ENCODE results near the gene POU3F4. TPM values are rescaled to one million over a fixed set of nuclear protein-coding genes. Genes with fewer than 3 reads are reported as not detected.

The POU3F4 gene
- polyA plus RNA-seq, 1 donor from 2014 or later = 4.9 TPM

DNA sequence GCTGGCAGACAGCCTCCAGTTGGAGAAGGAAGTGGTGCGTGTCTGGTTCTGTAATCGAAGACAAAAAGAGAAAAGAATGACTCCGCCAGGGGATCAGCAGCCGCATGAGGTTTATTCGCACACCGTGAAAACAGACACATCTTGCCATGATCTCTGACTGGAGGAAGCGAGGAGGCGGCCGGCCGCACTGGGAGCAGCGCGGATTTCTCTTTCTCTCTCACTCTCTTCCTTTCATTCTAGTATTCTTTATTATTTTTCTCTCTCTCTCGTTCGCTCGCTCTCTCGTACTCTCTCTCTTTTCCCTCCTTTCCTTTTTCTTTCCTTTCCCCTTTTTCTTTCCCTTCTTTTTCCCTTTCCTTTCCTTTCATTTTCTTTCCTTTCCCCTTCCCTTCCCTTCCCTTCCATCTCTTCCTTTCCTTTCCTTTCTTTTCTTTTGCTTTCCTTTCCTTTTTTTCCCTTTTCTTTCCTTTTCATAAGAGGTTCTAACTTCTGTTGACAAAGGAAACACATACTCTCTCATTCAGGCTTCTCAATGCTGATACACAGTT, 1.2 kb downstream of the POU3F4 start:
- H4K20me1 ChIP-seq (ENCODE audit: insufficient read depth) = no peaks in the 10 kb centered on the region
- no peak overlapping the region for H3K4me2 ChIP-seq (ENCODE audit: low read length)
- no peak overlapping the region for H2AFZ ChIP-seq (ENCODE audit: low read depth, low read length)
- H3K27me3 ChIP-seq (ENCODE audit: insufficient read depth, low read depth, low read length) = peaks cover 38% of the 10 kb centered on the region
- H3K27ac ChIP-seq (ENCODE audit: low read length) = peak overlapping the region; percentile 42
- no peak for TF ChIP-seq MXI1 (conservative IDR thresholded peaks at IDR 0.05; ENCODE audit: poor library complexity, severe bottlenecking)
- no peak for TF ChIP-seq TAF1 (IDR thresholded peaks at IDR 0.05; ENCODE audit: low read depth)
- TF ChIP-seq EP300 (conservative IDR thresholded peaks at IDR 0.05; ENCODE audit: poor library complexity, severe bottlenecking) = no peak
- TF ChIP-seq, protein P1, sequence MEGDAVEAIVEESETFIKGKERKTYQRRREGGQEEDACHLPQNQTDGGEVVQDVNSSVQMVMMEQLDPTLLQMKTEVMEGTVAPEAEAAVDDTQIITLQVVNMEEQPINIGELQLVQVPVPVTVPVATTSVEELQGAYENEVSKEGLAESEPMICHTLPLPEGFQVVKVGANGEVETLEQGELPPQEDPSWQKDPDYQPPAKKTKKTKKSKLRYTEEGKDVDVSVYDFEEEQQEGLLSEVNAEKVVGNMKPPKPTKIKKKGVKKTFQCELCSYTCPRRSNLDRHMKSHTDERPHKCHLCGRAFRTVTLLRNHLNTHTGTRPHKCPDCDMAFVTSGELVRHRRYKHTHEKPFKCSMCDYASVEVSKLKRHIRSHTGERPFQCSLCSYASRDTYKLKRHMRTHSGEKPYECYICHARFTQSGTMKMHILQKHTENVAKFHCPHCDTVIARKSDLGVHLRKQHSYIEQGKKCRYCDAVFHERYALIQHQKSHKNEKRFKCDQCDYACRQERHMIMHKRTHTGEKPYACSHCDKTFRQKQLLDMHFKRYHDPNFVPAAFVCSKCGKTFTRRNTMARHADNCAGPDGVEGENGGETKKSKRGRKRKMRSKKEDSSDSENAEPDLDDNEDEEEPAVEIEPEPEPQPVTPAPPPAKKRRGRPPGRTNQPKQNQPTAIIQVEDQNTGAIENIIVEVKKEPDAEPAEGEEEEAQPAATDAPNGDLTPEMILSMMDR (IDR thresholded peaks at IDR 0.05; ENCODE audit: poor library complexity, severe bottlenecking) = no peak
- TF ChIP-seq RAD21 (conservative IDR thresholded peaks at IDR 0.05) = no peak
- no peak for TF ChIP-seq POLR2AphosphoS5 (IDR thresholded peaks at IDR 0.05)
- no peak for TF ChIP-seq SMC3 (conservative IDR thresholded peaks at IDR 0.05; ENCODE audit: poor library complexity)
- no peak for TF ChIP-seq EZH2 (IDR thresholded peaks at IDR 0.05; ENCODE audit: borderline replicate concordance, insufficient read depth, low read length, poor library complexity, severe bottlenecking)
- peak overlapping the region; percentile 64 for H3K4me3 ChIP-seq (ENCODE audit: low read length)
- H3K79me2 ChIP-seq (replicated peaks; ENCODE audit: insufficient read depth, low read length) = no peaks in the 10 kb centered on the region
- H3K9me3 ChIP-seq (ENCODE audit: low read length) = no peaks in the 10 kb centered on the region
- H3K36me3 ChIP-seq (ENCODE audit: insufficient read depth, low read length) = no peaks in the 10 kb centered on the region
- H3K9ac ChIP-seq (ENCODE audit: low read length) = peak overlapping the region; percentile 53
- no peaks in the 10 kb centered on the region for H3K9me2 ChIP-seq (ENCODE audit: insufficient read depth, low read length)
- no peaks in the 10 kb centered on the region for H3F3A ChIP-seq (ENCODE audit: insufficient read depth, low read length, poor library complexity, severe bottlenecking)

DNA sequence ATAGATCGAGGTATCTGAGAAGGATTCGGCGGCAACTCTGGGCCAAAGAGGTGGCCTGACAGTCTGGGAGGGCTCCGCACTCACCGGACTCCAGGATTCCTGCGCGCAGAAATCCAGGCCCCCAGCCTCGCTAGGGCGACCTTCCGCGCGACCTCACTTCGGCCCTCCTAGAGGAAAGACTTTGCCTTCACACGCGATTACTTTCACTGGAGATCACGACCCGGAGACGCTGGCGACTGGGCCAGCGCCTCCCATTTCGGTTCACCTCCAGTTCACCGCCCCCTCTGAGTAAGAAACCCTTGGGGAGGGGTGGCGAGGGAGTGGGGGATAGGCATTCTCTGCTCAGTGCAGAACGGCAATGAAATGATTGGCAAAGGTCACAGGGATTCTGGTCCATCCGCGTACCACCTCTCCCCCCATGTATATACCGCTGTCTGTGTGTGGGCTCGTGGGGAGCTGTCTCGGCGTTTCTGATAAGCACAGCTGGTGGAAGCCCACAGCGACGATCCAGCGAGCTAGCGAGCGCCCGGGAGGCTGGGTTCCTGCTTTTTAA, 2.5 kb downstream of the POU3F4 start:
- Histone ChIP-seq H3F3A (ENCODE audit: insufficient read depth, low read length, poor library complexity, severe bottlenecking) (no peaks in the 10 kb centered on the region), H3K27ac (ENCODE audit: low read length) (peak overlapping the region; percentile 28), H2AFZ (ENCODE audit: low read depth, low read length) (no peak overlapping the region), H3K27me3 (ENCODE audit: insufficient read depth, low read depth, low read length) (peaks cover 28% of the 10 kb centered on the region), H3K9ac (ENCODE audit: low read length) (peak overlapping the region; percentile 52), H3K4me2 (ENCODE audit: low read length) (no peak overlapping the region), H3K79me2 (replicated peaks; ENCODE audit: insufficient read depth, low read length) (no peaks in the 10 kb centered on the region), H3K9me3 (ENCODE audit: low read length) (no peaks in the 10 kb centered on the region), H3K9me2 (ENCODE audit: insufficient read depth, low read length) (no peaks in the 10 kb centered on the region), H3K36me3 (ENCODE audit: insufficient read depth, low read length) (no peaks in the 10 kb centered on the region), H4K20me1 (ENCODE audit: insufficient read depth) (no peaks in the 10 kb centered on the region), H3K4me3 (ENCODE audit: low read length) (peak overlapping the region; percentile 64)
- TF ChIP-seq, protein P1 (IDR thresholded peaks at IDR 0.05; ENCODE audit: poor library complexity, severe bottlenecking) = no peak
- TF ChIP-seq POLR2AphosphoS5 (IDR thresholded peaks at IDR 0.05) (no peak), EP300 (conservative IDR thresholded peaks at IDR 0.05; ENCODE audit: poor library complexity, severe bottlenecking) (no peak), EZH2 (IDR thresholded peaks at IDR 0.05; ENCODE audit: borderline replicate concordance, insufficient read depth, low read length, poor library complexity, severe bottlenecking) (no peak), RAD21 (conservative IDR thresholded peaks at IDR 0.05) (no peak), SMC3 (conservative IDR thresholded peaks at IDR 0.05; ENCODE audit: poor library complexity) (no peak), TAF1 (IDR thresholded peaks at IDR 0.05; ENCODE audit: low read depth) (no peak), MXI1 (conservative IDR thresholded peaks at IDR 0.05; ENCODE audit: poor library complexity, severe bottlenecking) (no peak)
- TF ChIP-seq, protein P2, sequence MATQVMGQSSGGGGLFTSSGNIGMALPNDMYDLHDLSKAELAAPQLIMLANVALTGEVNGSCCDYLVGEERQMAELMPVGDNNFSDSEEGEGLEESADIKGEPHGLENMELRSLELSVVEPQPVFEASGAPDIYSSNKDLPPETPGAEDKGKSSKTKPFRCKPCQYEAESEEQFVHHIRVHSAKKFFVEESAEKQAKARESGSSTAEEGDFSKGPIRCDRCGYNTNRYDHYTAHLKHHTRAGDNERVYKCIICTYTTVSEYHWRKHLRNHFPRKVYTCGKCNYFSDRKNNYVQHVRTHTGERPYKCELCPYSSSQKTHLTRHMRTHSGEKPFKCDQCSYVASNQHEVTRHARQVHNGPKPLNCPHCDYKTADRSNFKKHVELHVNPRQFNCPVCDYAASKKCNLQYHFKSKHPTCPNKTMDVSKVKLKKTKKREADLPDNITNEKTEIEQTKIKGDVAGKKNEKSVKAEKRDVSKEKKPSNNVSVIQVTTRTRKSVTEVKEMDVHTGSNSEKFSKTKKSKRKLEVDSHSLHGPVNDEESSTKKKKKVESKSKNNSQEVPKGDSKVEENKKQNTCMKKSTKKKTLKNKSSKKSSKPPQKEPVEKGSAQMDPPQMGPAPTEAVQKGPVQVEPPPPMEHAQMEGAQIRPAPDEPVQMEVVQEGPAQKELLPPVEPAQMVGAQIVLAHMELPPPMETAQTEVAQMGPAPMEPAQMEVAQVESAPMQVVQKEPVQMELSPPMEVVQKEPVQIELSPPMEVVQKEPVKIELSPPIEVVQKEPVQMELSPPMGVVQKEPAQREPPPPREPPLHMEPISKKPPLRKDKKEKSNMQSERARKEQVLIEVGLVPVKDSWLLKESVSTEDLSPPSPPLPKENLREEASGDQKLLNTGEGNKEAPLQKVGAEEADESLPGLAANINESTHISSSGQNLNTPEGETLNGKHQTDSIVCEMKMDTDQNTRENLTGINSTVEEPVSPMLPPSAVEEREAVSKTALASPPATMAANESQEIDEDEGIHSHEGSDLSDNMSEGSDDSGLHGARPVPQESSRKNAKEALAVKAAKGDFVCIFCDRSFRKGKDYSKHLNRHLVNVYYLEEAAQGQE (IDR thresholded peaks at IDR 0.05; ENCODE audit: borderline replicate concordance) = no peak

Measured in neural cell (in vitro differentiated cells).